Osteoblast (primary cell): ENCODE data around the gene TAGLN2. TPM values are rescaled to one million over a fixed set of nuclear protein-coding genes. Genes with fewer than 3 reads are reported as not detected.

Source experiments
- DNase-seq: peaks from one replicate; pipeline ENCODE4 v3.0.0; 2011; ENCODE audit warnings: low spot score, mixed read lengths; ENCODE audit not compliant: insufficient read length; ENCODE audit errors: missing footprints
- H2AFZ ChIP-seq: 2 replicates; pipeline ENCODE4 v1.6.0; 2011; ENCODE audit warnings: mild to moderate bottlenecking, low read length
- H3K27ac ChIP-seq: 2 replicates; pipeline ENCODE4 v1.5.1; 2011; ENCODE audit warnings: mild to moderate bottlenecking, low read depth, low read length, moderate library complexity
- H3K27me3 ChIP-seq: 2 replicates; pipeline ENCODE4 v1.6.0; 2012; ENCODE audit warnings: mild to moderate bottlenecking, control low read depth, inconsistent platforms, low read length, moderate library complexity; ENCODE audit not compliant: insufficient read depth
- H3K36me3 ChIP-seq: 2 replicates; pipeline ENCODE4 v1.5.1; 2011; ENCODE audit warnings: mild to moderate bottlenecking, low read length, control low read depth, moderate library complexity; ENCODE audit not compliant: insufficient read depth
- H3K4me1 ChIP-seq: 2 replicates; pipeline ENCODE4 v1.5.1; 2011; ENCODE audit warnings: mild to moderate bottlenecking, low read length, control low read depth, moderate library complexity; ENCODE audit not compliant: insufficient read depth
- H3K4me2 ChIP-seq: 2 replicates; pipeline ENCODE4 v1.6.0; 2011; ENCODE audit warnings: mild to moderate bottlenecking, low read length; ENCODE audit not compliant: insufficient read depth
- H3K4me3 ChIP-seq: fragments of 200-600 bp; sonication (generic); 3 replicates; pipeline ENCODE4 v1.5.1; 2012; ENCODE audit warnings: mild to moderate bottlenecking, low read length, inconsistent platforms; ENCODE audit not compliant: insufficient read depth
- H3K79me2 ChIP-seq: 2 replicates; pipeline ENCODE4 v1.6.0; 2012; ENCODE audit warnings: mild to moderate bottlenecking, low read length, control low read depth, inconsistent platforms; ENCODE audit not compliant: insufficient read depth
- H3K9me3 ChIP-seq: 2 replicates; pipeline ENCODE4 v1.5.1; 2011; ENCODE audit warnings: low read depth, low read length, control low read depth
- H4K20me1 ChIP-seq: 2 replicates; pipeline ENCODE4 v1.6.0; 2012; ENCODE audit warnings: mild to moderate bottlenecking, low read length, control low read depth; ENCODE audit not compliant: insufficient read depth
- CTCF ChIP-seq: IDR thresholded peaks from 2 replicates; pipeline ENCODE4 v1.5.1; 2011; ENCODE audit warnings: mild to moderate bottlenecking, low read depth, low read length, moderate library complexity; ENCODE audit errors: extremely low read depth
- total RNA-seq: library from RNA; depleted of rRNA; stranded (reverse); fragments of >200 nt; gene quantifications from 2 replicates; pipeline ENCODE4 v1.2.3, GENCODE V29; 2012

The TAGLN2 gene
- total RNA-seq, 1 donor = 159 TPM

GRCh38 chr1:159964144-159964543 lies 38.8 kb upstream of the TAGLN2 start:
- TF ChIP-seq CTCF = no peak
- H3K4me3 ChIP-seq = no peak overlapping the region
- H3K27ac ChIP-seq = no peak overlapping the region
- no peaks in the 10 kb centered on the region for H3K27me3 ChIP-seq
- DNase-seq = no peak
- H3K4me1 ChIP-seq = peaks cover 13% of the 10 kb centered on the region
- no peaks in the 10 kb centered on the region for H3K9me3 ChIP-seq
- H4K20me1 ChIP-seq = no peaks in the 10 kb centered on the region
- H3K4me2 ChIP-seq = no peak overlapping the region
- H3K79me2 ChIP-seq = peaks cover 24% of the 10 kb centered on the region
- no peak overlapping the region for H2AFZ ChIP-seq
- H3K36me3 ChIP-seq = no peaks in the 10 kb centered on the region

DNA sequence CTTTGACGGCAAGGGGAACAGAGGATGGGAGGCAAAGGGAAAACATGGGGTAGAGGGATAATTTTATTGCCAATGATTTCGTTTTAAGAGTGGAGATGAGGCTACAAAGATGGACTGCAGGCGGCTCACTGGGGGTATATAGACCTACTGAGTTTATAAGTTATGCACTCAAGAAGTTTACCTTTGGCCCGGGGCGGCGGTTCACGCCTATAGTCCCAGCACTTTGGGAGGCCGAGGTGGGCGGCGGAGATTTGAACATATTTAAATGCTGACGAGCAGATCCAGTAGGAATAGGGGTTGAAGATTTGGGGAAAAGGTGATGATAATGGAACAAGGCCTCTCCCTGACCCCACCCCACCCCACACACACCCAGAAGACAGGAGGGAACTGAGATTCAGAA lies 36.9 kb upstream of the TAGLN2 start:
- Histone ChIP-seq H3K27ac (no peak overlapping the region), H3K36me3 (no peaks in the 10 kb centered on the region), H3K9me3 (no peaks in the 10 kb centered on the region), H3K4me2 (peak overlapping the region; percentile 82), H4K20me1 (no peaks in the 10 kb centered on the region), H3K4me3 (peak overlapping the region; percentile 63), H3K79me2 (peaks cover 24% of the 10 kb centered on the region), H2AFZ (no peak overlapping the region), H3K27me3 (no peaks in the 10 kb centered on the region), H3K4me1 (peaks cover 13% of the 10 kb centered on the region)
- TF ChIP-seq CTCF = no peak
- no peak for DNase-seq

DNA sequence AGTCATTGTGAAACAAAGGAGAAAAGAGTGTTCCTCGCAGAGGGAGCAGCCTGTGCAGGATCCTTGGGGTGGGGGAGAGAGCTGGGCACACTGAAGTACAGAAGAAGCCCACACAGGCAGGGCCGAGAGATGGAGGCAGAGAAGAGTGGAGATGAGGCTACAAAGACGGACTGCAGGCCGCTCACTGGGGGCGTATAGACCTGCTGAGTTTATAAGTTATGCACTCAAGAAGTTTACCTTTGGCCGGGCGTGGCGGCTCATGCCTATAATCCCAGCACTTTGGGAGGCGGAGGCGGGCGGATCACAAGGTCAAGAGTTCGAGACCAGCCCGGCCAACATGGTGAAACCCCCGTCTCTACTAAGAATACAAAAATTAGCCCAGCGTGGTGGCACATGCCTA lies 36.3 kb upstream of the TAGLN2 start:
- H3K27me3 ChIP-seq = no peaks in the 10 kb centered on the region
- peak overlapping the region; percentile 51 for H3K27ac ChIP-seq
- H4K20me1 ChIP-seq = no peaks in the 10 kb centered on the region
- no peaks in the 10 kb centered on the region for H3K9me3 ChIP-seq
- H3K4me3 ChIP-seq = peak overlapping the region; percentile 63
- H3K4me1 ChIP-seq = peaks cover 13% of the 10 kb centered on the region
- H2AFZ ChIP-seq = peak overlapping the region; percentile 16
- no peak for DNase-seq
- no peak for TF ChIP-seq CTCF
- peaks cover 24% of the 10 kb centered on the region for H3K79me2 ChIP-seq
- no peaks in the 10 kb centered on the region for H3K36me3 ChIP-seq
- peak overlapping the region; percentile 82 for H3K4me2 ChIP-seq

- DNase-seq = peak; percentile 86
- Histone ChIP-seq H3K36me3 (no peaks in the 10 kb centered on the region), H3K4me1 (peaks cover 13% of the 10 kb centered on the region), H2AFZ (peak overlapping the region; percentile 16), H3K9me3 (no peaks in the 10 kb centered on the region), H4K20me1 (no peaks in the 10 kb centered on the region), H3K79me2 (peaks cover 24% of the 10 kb centered on the region), H3K27ac (peak overlapping the region; percentile 51), H3K4me2 (peak overlapping the region; percentile 82), H3K27me3 (no peaks in the 10 kb centered on the region), H3K4me3 (peak overlapping the region; percentile 63)
- no peak for TF ChIP-seq CTCF
Observed at GRCh38 chr1:159960721-159961381, 35.5 kb upstream of the TAGLN2 start.
